Colon (tissue), 2 donors: ENCODE results near the gene PWP2.
"Not testable (repeated sequence)": the region's sequence is repeated elsewhere in the genome, so short reads cannot be mapped to it uniquely, and the experiment has no call there.

Experiments
- FAIRE-seq: peaks from 2 replicates; lab custom pipeline; 2012; peaks lifted over from hg19 to GRCh38; lab: Jason Lieb, UNC
- donor health status: control.
- donor health status: control.

The PWP2 gene

GRCh38 chr21:44107026-44107501 lies at the start of gene PWP2:
Gene PWP2, plus strand, starts transcription at chr21:44107399. Its CDS starts 18 bp downstream, at chr21:44107417.
- not testable (repeated sequence) for FAIRE-seq

- FAIRE-seq: no peak
Observed at GRCh38 chr21:44057960-44058651, 49.1 kb upstream of the PWP2 start.

GRCh38 chr21:44058652-44058964 lies 48.6 kb upstream of the PWP2 start:
- no peak for FAIRE-seq

- FAIRE-seq: no peak
Observed at GRCh38 chr21:44058981-44059380, 48.2 kb upstream of the PWP2 start.

GRCh38 chr21:44059710-44060109 lies 47.5 kb upstream of the PWP2 start:
- no peak for FAIRE-seq

GRCh38 chr21:44062380-44062779 lies 44.8 kb upstream of the PWP2 start:
- FAIRE-seq: no peak

GRCh38 chr21:44063151-44063912 lies 43.9 kb upstream of the PWP2 start:
- no peak for FAIRE-seq

GRCh38 chr21:44064852-44065403 lies 42.3 kb upstream of the PWP2 start:
- FAIRE-seq: no peak

GRCh38 chr21:44065428-44065827 lies 41.8 kb upstream of the PWP2 start:
- no peak for FAIRE-seq

GRCh38 chr21:44066116-44066515 lies 41.1 kb upstream of the PWP2 start:
- no peak for FAIRE-seq

- FAIRE-seq: no peak
Observed at GRCh38 chr21:44067011-44067839, 40.0 kb upstream of the PWP2 start.

GRCh38 chr21:44070391-44070790 lies 36.8 kb upstream of the PWP2 start:
- no peak for FAIRE-seq

- FAIRE-seq: no peak
Observed at GRCh38 chr21:44071359-44072104, 35.7 kb upstream of the PWP2 start.

GRCh38 chr21:44072111-44072510 lies 35.1 kb upstream of the PWP2 start:
- FAIRE-seq: no peak

GRCh38 chr21:44074315-44074958 lies 32.8 kb upstream of the PWP2 start:
- no peak for FAIRE-seq

GRCh38 chr21:44076316-44076715 lies 30.9 kb upstream of the PWP2 start:
- no peak for FAIRE-seq

GRCh38 chr21:44078411-44078981 lies 28.7 kb upstream of the PWP2 start:
- no peak for FAIRE-seq

GRCh38 chr21:44079446-44079845 lies 27.8 kb upstream of the PWP2 start:
- FAIRE-seq: no peak

- FAIRE-seq: no peak
Observed at GRCh38 chr21:44079846-44080245, 27.4 kb upstream of the PWP2 start.

GRCh38 chr21:44082648-44083440 lies 24.4 kb upstream of the PWP2 start:
- FAIRE-seq: no peak
